Stimulated activated CD4-positive, alpha-beta T cell treated with anti-CD3 and anti-CD28 coated beads, Interleukin-4, amount 100 ng/mL, for 24 hours (primary cell): ENCODE measurements around the gene FLT3.

Source experiments
- DNase-seq: peaks from one replicate; pipeline ENCODE4 v3.0.0-alpha.2; 2020

The FLT3 gene

GRCh38 chr13:27956576-27957300 is 143.6 kb downstream of the FLT3 start:
- DNase-seq, result no peak

- DNase-seq, result no peak
Observed at GRCh38 chr13:27955014-27955591, 145.3 kb downstream of the FLT3 start.

GRCh38 chr13:27954406-27954851 is 145.9 kb downstream of the FLT3 start:
- DNase-seq, result no peak

- DNase-seq, result peak; percentile 62
Observed at GRCh38 chr13:27953676-27954405, 146.5 kb downstream of the FLT3 start.
